Measurements from ENCODE around the gene HERC6.
A peak's percentile ranks its signal among the peaks of the same experiment; 100 is the strongest.
"Not testable (repeated sequence)": the region's sequence is repeated elsewhere in the genome, so short reads cannot be mapped to it uniquely, and the experiment has no call there.

The HERC6 gene

DNA sequence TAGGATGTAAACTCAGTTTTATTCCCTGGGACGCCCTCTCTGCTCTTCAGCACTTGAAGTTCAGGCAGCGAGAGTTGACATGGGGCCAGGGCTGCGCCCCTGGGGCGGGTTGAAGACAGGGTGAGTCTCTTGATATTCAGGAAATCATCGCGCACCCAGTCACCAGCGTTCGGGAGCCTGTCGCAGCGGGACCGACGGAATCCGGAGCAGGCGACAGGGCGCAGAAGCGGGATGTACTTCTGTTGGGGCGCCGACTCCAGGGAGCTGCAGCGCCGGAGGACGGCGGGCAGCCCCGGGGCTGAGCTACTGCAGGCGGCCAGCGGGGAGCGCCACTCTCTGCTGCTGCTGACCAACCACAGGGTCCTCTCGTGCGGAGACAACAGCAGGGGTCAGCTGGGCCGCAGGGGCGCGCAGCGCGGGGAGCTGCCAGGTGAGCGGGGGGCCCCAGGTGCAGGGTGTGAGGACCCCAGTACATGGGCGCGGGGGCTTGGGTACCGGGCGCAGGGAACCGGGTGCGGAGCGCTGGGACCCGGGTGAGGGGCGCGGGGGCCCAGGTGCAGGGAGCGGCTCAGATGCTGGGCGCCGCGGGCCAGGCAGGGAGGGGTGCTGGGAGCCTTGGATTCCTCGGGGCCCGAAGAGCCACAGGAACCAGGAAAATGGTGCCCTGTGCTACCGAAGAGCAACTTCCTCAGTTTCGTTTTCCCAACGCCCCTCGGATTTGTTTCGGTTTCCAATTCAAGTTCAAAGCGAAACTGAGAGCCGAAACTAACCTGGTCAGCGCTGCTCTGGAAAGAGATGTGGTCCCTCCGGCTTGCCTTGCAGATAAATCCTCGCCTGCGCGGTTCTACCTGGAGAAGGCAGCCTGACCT lies at the start of gene HERC6:
Gene HERC6, plus strand, starts transcription at position 162 of the 869 bp plus-strand sequence. Its CDS starts 70 bp downstream, at position 232.
- DNase-seq, result peak; percentile 79
- no peaks in the 10 kb centered on the region for H3K27me3 Mint-ChIP-seq
- peak within 1 kb of the TSS; percentile 80 for H3K4me3 Mint-ChIP-seq
- H3K4me1 Mint-ChIP-seq (ENCODE audit: low read depth), result peaks cover 36% of the 10 kb centered on the region
- H3K36me3 Mint-ChIP-seq (ENCODE audit: low read depth), result peaks cover 6% of the 10 kb centered on the region
- H3K27ac Mint-ChIP-seq, result peak within 1 kb of the TSS; percentile 85
- H3K9me3 Mint-ChIP-seq, result peaks cover 6% of the 10 kb centered on the region

DNA sequence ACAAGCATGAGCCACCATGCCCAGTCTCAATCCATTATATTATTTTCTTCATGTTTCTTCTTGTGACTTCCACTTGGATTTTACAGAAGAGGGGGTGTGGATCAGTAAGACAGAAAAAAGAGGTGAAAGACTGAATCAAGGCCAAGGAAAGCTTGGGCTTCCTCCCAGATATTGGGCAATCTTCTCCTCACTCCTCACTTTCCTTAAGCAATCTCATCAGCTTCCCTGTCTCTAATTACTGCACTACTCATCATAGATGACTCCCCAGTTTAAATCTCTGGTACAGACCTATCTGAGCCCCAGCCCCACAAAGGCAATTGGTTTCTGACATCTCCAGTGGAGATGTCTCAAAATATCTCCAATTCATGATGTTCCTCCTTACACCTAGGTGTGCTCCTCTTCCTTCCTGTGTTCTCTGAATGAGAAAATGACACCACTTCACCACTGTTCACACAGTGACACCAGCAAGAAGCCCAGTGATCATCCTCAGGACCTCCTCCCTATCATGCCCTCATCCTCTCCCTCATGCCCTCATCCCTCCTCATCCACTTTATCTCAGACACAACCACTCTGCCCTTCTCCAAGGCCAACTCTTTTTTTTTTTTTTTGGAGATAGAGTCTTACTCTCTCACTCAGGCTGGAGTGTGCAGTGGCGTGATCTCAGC lies 44.8 kb upstream of the HERC6 start:
- Mint-ChIP-seq H3K36me3 (ENCODE audit: low read depth) (no peaks in the 10 kb centered on the region), H3K27me3 (no peaks in the 10 kb centered on the region), H3K4me1 (ENCODE audit: low read depth) (no peaks in the 10 kb centered on the region), H3K27ac (no peak overlapping the region), H3K9me3 (no peaks in the 10 kb centered on the region), H3K4me3 (no peak overlapping the region)
- no peak for DNase-seq

DNA sequence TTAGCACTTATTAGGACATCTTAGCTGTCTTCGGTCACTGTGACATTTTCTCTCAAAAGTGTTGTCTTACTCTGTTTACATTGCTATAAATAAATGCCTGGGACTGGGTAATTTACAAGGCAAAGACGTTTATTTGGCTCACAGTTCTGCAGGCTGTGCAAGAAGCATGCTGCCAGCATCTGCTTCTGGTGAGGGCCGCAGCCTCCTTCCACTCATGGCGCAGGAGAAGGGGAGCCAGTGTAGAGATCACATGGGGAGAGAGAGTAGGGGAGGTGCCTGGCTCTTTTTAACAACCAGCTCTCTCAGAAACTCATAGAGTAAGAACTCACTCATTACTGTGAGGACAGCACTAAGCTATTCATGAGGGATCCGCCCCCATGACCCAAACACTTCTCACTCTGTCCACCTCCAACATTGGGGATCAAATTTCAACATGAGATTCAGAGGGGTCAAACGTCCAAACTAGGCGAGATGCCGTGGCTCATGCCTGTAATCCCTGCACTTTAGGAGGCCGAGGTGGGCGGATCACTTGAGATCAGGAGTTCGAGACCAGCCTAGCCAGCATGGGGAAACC lies 43.5 kb upstream of the HERC6 start:
- H3K9me3 Mint-ChIP-seq, result no peaks in the 10 kb centered on the region
- H3K4me3 Mint-ChIP-seq, result no peak overlapping the region
- no peak for DNase-seq
- H3K27me3 Mint-ChIP-seq, result no peaks in the 10 kb centered on the region
- H3K27ac Mint-ChIP-seq, result no peak overlapping the region
- H3K36me3 Mint-ChIP-seq (ENCODE audit: low read depth), result no peaks in the 10 kb centered on the region
- H3K4me1 Mint-ChIP-seq (ENCODE audit: low read depth), result no peaks in the 10 kb centered on the region

DNA sequence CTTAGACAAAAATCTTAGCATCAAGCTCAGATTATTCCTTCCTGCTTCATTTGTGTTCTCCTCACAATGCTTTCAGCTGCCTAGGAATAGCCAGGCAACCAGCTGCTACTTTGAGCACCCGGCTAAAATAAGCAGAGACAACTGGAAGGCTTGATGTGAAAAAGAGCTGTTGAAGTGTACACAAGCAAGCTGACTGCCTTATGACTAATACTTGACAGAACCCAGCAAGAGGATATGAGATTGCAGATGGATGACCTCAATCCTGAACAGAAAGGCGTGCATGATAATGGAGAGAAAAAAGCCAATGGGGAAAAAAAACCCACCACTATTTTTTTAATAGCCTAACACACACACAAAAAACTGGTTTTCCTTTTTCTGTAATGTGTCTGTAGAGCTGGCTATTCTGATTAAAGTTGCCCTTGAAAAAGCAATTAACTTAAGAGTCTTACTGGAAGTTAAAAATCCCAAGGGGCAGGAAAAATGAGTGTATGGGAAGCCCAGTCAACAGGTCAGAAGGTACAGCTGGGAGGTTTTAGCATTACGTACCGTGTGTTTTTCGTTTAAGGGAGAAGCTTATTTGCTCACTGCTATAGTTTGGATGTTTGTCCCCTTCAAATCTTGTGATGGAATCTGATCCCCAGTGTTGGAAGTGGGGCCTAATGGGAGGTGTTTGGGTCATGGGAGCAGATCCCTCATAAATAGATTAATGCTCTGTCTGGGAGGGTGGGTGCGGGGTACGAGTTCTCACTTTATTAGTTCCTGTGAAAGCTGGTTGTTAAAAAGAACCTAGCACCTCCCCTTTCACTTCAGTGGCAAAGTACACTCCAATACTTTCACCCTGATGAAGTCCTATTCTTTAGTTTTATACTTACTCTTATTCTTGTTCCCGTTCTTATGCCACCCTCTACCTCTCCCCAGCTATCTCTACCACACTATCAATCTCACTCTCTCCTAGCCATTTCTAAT lies 37.1 kb upstream of the HERC6 start:
- no peak overlapping the region for H3K4me3 Mint-ChIP-seq
- no peak for DNase-seq
- H3K36me3 Mint-ChIP-seq (ENCODE audit: low read depth), result no peaks in the 10 kb centered on the region
- no peak overlapping the region for H3K27ac Mint-ChIP-seq
- no peaks in the 10 kb centered on the region for H3K27me3 Mint-ChIP-seq
- no peaks in the 10 kb centered on the region for H3K9me3 Mint-ChIP-seq
- H3K4me1 Mint-ChIP-seq (ENCODE audit: low read depth), result no peaks in the 10 kb centered on the region

DNA sequence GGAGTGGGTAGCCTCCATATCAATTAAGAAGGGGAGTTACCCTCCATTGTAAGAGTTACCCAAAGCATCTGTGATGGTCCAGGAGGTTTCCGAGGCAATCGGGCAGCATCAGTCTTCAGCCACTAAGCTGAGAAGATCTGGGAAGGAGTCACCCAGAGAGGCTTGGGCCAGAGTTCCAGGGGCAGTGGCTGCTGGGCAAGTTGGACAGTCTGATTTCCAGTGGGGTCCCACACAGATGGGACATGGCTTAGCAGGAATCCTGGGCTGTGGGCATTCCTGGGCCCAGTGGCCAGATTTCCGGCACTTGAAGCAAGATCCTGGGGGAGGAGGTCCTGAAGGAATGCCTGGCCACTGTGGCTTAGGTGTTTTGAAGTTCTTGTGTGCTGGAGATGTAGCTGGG lies 31.8 kb upstream of the HERC6 start:
- H3K4me3 Mint-ChIP-seq, result not testable (repeated sequence)

DNA sequence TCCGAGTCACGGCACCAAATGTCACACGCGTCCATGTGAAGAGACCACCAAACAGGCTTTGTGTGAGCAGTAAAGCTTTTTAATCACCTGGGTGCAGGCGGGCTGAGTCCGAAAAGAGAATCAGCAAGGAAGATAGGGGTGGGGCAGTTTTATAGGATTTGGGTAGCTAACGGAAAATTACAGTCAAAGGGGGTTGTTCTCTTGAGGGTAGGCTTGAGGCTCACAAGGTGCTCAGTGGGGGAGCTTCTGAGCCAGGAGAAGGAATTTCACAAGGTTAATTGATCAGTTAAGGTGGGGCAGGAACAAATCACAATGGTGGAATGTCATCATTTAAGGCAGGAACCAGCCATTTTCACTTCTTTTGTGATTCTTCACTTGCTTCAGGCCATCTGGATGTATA lies 29.9 kb upstream of the HERC6 start:
- H3K27ac Mint-ChIP-seq; H3K27me3 Mint-ChIP-seq; H3K4me1 Mint-ChIP-seq (ENCODE audit: low read depth); DNase-seq; H3K36me3 Mint-ChIP-seq (ENCODE audit: low read depth); H3K4me3 Mint-ChIP-seq; H3K9me3 Mint-ChIP-seq: not testable (repeated sequence)

More for the DNA sequence above, 31.8 kb upstream of the HERC6 start:
- H3K9me3 Mint-ChIP-seq; H3K27me3 Mint-ChIP-seq; H3K36me3 Mint-ChIP-seq (ENCODE audit: low read depth); DNase-seq; H3K4me1 Mint-ChIP-seq (ENCODE audit: low read depth); H3K27ac Mint-ChIP-seq: not testable (repeated sequence)

DNA sequence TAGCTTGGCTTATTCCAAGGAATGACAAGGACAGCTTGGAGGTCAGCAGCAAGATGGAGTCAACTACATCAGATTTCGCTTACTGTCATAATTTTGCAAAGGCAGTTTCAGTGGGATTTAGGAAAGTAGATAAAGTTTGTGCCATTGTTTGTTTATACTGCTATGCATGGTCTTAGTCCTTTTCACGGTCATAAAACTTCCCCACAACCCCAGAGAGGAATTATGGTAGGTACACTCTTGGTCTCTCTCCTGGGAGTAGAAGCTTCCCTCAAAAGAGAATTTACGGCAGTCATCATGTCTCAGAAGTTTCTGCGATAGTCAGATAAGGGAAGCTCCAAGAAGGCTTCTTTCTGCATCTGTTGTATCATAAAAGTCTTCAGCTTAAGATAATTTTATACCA lies 27.9 kb upstream of the HERC6 start:
- no peak overlapping the region for H3K4me3 Mint-ChIP-seq

DNA sequence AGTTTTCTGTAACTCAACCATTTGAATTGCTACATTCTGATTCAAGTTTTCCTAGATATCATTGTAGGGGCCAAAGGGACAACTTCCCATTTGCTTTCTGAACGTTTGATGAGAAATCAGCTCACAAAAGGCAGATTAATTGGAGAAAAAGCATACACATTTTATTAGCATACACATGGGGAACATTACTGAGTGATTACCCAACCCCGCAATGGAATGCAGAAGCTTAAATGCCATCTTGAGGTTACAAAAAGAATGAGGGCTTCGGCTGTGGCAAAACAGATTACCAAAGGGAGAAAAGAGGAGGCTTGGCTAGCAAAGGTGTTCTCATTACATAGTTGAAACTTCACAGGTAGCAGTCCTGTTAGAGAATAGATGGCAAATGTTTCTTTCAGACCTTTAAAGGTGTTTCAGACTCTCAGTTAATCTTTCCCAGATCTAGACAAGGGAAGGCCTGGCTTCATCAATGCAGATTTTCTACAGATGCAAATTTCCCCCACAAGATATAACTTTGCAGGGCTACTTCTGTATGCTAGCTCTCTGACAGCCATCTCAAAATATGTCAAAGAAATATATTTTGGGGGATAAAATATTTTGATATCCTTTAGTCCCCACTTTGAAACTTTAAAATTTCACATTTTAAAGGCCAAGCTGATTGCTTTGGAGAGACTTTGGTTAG lies 26.5 kb upstream of the HERC6 start:
- Mint-ChIP-seq H3K4me3 (no peak overlapping the region), H3K27me3 (no peaks in the 10 kb centered on the region), H3K9me3 (peaks cover 1% of the 10 kb centered on the region), H3K36me3 (ENCODE audit: low read depth) (no peaks in the 10 kb centered on the region), H3K4me1 (ENCODE audit: low read depth) (no peaks in the 10 kb centered on the region), H3K27ac (no peak overlapping the region)
- no peak for DNase-seq

More for the DNA sequence above, 27.9 kb upstream of the HERC6 start:
- H3K27ac Mint-ChIP-seq, result no peak overlapping the region
- no peaks in the 10 kb centered on the region for H3K4me1 Mint-ChIP-seq (ENCODE audit: low read depth)
- H3K27me3 Mint-ChIP-seq, result no peaks in the 10 kb centered on the region
- H3K9me3 Mint-ChIP-seq, result peaks cover 1% of the 10 kb centered on the region
- H3K36me3 Mint-ChIP-seq (ENCODE audit: low read depth), result no peaks in the 10 kb centered on the region
- no peak for DNase-seq

DNA sequence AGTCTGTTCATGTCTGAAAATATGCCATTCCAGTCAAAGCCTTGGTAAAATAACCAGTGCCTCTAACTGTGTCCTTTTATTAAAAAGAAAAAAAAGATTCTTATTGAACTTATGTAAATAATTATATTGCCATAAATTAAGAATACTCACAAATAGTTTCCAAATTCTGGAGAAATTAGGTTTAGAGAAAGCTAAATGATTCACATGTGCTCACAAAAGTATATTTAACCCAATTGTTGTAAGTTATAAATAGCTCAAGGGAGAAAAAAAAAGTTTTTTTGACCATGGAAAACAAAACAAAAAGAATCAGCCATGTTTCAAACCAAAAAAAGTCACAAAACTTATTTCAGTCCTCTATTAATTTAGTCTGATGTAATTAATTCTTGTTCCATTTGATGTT lies 25.3 kb upstream of the HERC6 start:
- Mint-ChIP-seq H3K4me1 (ENCODE audit: low read depth) (no peaks in the 10 kb centered on the region), H3K27ac (no peak overlapping the region), H3K36me3 (ENCODE audit: low read depth) (no peaks in the 10 kb centered on the region), H3K27me3 (no peaks in the 10 kb centered on the region), H3K9me3 (peaks cover 1% of the 10 kb centered on the region), H3K4me3 (no peak overlapping the region)
- DNase-seq, result no peak

DNA sequence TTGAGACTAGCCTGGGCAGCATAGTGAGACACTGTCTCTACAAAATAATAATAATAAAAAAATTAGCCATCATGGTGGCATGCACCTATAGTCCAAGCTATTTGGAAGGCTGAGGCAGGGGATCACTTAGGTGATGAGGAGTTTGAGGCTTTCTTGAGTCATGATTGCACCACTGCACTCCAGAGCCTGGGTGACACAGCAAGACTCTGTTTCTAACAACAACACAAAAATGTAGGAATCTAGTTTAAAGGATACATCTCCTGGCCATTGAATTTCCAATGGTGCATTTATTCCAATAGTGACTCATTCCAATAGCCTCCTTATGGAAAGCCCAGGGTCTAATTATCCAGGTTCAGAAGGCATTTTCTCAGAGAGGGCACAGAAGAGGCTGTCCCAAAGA lies 21.9 kb upstream of the HERC6 start:
- H3K4me3 Mint-ChIP-seq, result no peak overlapping the region
- no peaks in the 10 kb centered on the region for H3K4me1 Mint-ChIP-seq (ENCODE audit: low read depth)
- no peaks in the 10 kb centered on the region for H3K27me3 Mint-ChIP-seq
- no peak overlapping the region for H3K27ac Mint-ChIP-seq
- peaks cover 1% of the 10 kb centered on the region for H3K9me3 Mint-ChIP-seq
- no peak for DNase-seq
- no peaks in the 10 kb centered on the region for H3K36me3 Mint-ChIP-seq (ENCODE audit: low read depth)

DNA sequence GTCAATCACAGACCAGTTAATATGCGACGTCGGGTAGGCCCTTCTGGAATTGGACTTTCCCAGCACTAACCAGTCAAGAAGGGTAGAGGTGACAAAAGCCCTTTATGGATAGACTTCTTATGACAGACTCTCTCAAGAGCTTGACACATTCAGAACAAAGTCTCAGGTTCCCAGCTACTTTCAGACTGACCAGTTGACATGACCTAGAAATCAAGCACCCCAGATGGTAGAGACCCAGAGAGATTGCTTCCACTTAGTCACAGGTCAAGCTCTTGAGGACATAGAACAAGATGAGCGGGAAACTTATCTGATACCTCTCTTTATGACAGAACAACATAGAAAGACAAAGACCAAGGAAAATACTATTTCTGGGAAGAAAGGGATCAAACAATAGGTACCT lies 21.4 kb upstream of the HERC6 start:
- Mint-ChIP-seq H3K36me3 (ENCODE audit: low read depth) (no peaks in the 10 kb centered on the region), H3K27ac (no peak overlapping the region), H3K27me3 (no peaks in the 10 kb centered on the region), H3K4me1 (ENCODE audit: low read depth) (no peaks in the 10 kb centered on the region), H3K4me3 (no peak overlapping the region), H3K9me3 (peaks cover 1% of the 10 kb centered on the region)
- no peak for DNase-seq

DNA sequence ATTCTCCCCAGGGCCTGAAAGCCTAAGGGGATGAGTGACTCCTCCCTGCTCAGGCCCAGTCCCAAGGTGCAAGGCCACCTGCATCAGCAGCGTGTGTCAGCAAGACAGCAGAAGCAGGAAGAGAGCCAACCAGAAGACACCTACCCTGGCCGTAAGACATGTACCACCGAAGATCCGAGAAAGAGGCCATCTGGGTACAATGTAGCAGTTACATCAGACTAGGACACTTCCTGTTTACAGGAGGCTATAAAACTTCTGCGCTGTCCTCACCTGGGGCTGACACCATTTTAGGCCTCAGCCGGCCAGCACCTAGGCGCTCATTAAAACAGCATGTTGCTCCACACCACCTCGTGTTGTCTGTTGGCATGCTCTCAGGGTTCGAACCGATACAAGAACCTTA lies 19.1 kb upstream of the HERC6 start:
- no peaks in the 10 kb centered on the region for H3K27me3 Mint-ChIP-seq
- peaks cover 6% of the 10 kb centered on the region for H3K9me3 Mint-ChIP-seq
- H3K4me3 Mint-ChIP-seq, result no peak overlapping the region
- no peak for DNase-seq
- H3K36me3 Mint-ChIP-seq (ENCODE audit: low read depth), result no peaks in the 10 kb centered on the region
- H3K27ac Mint-ChIP-seq, result no peak overlapping the region
- H3K4me1 Mint-ChIP-seq (ENCODE audit: low read depth), result no peaks in the 10 kb centered on the region

DNA sequence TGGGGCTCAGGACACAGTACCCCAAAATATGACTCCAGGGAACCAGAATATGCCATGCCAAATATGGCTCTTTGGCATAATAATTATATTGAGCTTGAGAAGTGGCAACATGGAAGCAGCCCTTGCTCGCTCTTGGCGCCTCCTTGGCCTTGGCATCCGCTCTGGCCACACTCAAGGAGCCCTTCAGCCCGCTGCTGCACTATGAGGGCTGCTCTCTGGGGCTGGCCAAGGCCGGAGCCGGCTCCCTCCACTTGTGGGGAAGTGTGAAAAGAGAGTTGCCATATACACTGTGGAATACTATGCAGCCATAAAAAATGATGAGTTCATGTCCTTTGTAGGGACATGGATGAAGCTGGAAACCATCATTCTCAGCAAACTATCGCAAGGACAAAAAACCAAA lies 18.4 kb upstream of the HERC6 start:
- peaks cover 6% of the 10 kb centered on the region for H3K9me3 Mint-ChIP-seq
- H3K27me3 Mint-ChIP-seq, result no peaks in the 10 kb centered on the region
- H3K36me3 Mint-ChIP-seq (ENCODE audit: low read depth), result no peaks in the 10 kb centered on the region
- DNase-seq, result no peak
- no peak overlapping the region for H3K27ac Mint-ChIP-seq
- H3K4me3 Mint-ChIP-seq, result no peak overlapping the region
- no peaks in the 10 kb centered on the region for H3K4me1 Mint-ChIP-seq (ENCODE audit: low read depth)

DNA sequence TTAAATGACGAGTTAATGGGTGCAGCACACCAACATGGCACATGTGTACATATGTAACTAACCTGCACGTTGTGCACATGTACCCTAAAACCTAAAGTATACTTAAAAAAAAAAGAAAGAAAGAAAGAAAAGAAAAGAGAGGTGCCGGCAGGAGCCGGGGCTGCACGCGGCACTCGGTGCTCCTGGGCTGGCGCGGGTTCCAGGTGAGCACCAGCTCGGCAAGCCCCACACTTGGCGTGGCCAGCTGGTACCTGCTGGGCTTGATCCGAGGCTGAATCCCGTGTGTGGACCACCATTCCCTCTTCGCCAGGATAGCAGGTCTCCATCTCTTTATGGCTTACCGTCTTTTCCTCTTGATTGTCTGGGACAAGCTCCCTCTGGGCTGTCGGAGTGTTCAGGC lies 17.9 kb upstream of the HERC6 start:
- Mint-ChIP-seq H3K36me3 (ENCODE audit: low read depth) (no peaks in the 10 kb centered on the region), H3K9me3 (peaks cover 6% of the 10 kb centered on the region), H3K27ac (no peak overlapping the region), H3K27me3 (no peaks in the 10 kb centered on the region), H3K4me1 (ENCODE audit: low read depth) (no peaks in the 10 kb centered on the region), H3K4me3 (no peak overlapping the region)
- no peak for DNase-seq

All from activated T-cell treated with anti-CD3 and anti-CD28 coated beads, Interleukin-2, amount 50 U/mL, for 24 hours (primary cell).